HG03469 (cell line): ENCODE measurements around the gene FLOT2.
"Not testable (repeated sequence)": the region's sequence is repeated elsewhere in the genome, so short reads cannot be mapped to it uniquely, and the experiment has no call there.

Experiments
- ATAC-seq: cut with Tn5 transposase; IDR thresholded peaks from one replicate; pipeline ENCODE4 v1.9.1; 2021; ENCODE audit warnings: mild to moderate bottlenecking, moderate library complexity, moderate number of reproducible peaks; ENCODE audit not compliant: unreplicated experiment

FLOT2 gene

GRCh38 chr17:28896884-28897768 lies at the start of gene FLOT2:
FLOT2 (minus strand) TSS chr17:28897733; CDS start chr17:28897574, 159 bp downstream.
- no peak for ATAC-seq

GRCh38 chr17:28946239-28946638 lies 48.7 kb upstream of the FLOT2 start:
- ATAC-seq, result no peak

GRCh38 chr17:28944862-28945741 lies 47.6 kb upstream of the FLOT2 start:
- ATAC-seq, result no peak

GRCh38 chr17:28944343-28944742 lies 46.8 kb upstream of the FLOT2 start:
- ATAC-seq, result no peak

- no peak for ATAC-seq
Measured at GRCh38 chr17:28942925-28943324, 45.4 kb upstream of the FLOT2 start.

- no peak for ATAC-seq
Measured at GRCh38 chr17:28941251-28941650, 43.7 kb upstream of the FLOT2 start.

GRCh38 chr17:28940675-28941074 lies 43.1 kb upstream of the FLOT2 start:
- ATAC-seq, result no peak

GRCh38 chr17:28940142-28940541 lies 42.6 kb upstream of the FLOT2 start:
- ATAC-seq, result no peak

GRCh38 chr17:28938552-28938951 lies 41.0 kb upstream of the FLOT2 start:
- no peak for ATAC-seq

- ATAC-seq, result no peak
Measured at GRCh38 chr17:28937044-28937729, 39.7 kb upstream of the FLOT2 start.

GRCh38 chr17:28935744-28936460 lies 38.4 kb upstream of the FLOT2 start:
- ATAC-seq, result no peak

GRCh38 chr17:28934508-28934907 lies 37.0 kb upstream of the FLOT2 start:
- not testable (repeated sequence) for ATAC-seq

GRCh38 chr17:28929787-28930186 lies 32.3 kb upstream of the FLOT2 start:
- no peak for ATAC-seq

- ATAC-seq, result no peak
Measured at GRCh38 chr17:28928061-28928460, 30.5 kb upstream of the FLOT2 start.

GRCh38 chr17:28926786-28927185 lies 29.3 kb upstream of the FLOT2 start:
- ATAC-seq, result no peak

GRCh38 chr17:28926366-28926765 lies 28.8 kb upstream of the FLOT2 start:
- ATAC-seq, result no peak

- no peak for ATAC-seq
Measured at GRCh38 chr17:28925912-28926365, 28.4 kb upstream of the FLOT2 start.

- no peak for ATAC-seq
Measured at GRCh38 chr17:28920201-28920600, 22.7 kb upstream of the FLOT2 start.

- no peak for ATAC-seq
Measured at GRCh38 chr17:28918295-28918694, 20.8 kb upstream of the FLOT2 start.

GRCh38 chr17:28917465-28917864 lies 19.9 kb upstream of the FLOT2 start:
- no peak for ATAC-seq
